ES-I3 (cell line): Measurements from ENCODE around the gene PPARG.

Experiments used
- H3K36me3 ChIP-seq: 2 replicates; pipeline ENCODE4 v1.6.1; 2013; ENCODE audit warnings: mild to moderate bottlenecking, low read length, control low read depth, moderate library complexity; ENCODE audit not compliant: insufficient read depth
- H3K4me1 ChIP-seq: 2 replicates; pipeline ENCODE4 v1.6.1; 2013; ENCODE audit warnings: mild to moderate bottlenecking, control low read depth, low read length; ENCODE audit not compliant: insufficient read depth
- H3K9ac ChIP-seq: 2 replicates; pipeline ENCODE4 v1.6.1; 2013; ENCODE audit warnings: low read depth, mild to moderate bottlenecking, low read length, moderate library complexity
- H3K9me3 ChIP-seq: 2 replicates; pipeline ENCODE4 v1.6.1; 2013; ENCODE audit warnings: mild to moderate bottlenecking, low read length, moderate library complexity; ENCODE audit not compliant: control insufficient read depth, insufficient read depth

Gene PPARG

GRCh38 chr3:12312010-12312409, 23.1 kb downstream of the PPARG start:
- Histone ChIP-seq H3K9ac (no peak overlapping the region), H3K4me1 (no peaks in the 10 kb centered on the region), H3K36me3 (no peaks in the 10 kb centered on the region), H3K9me3 (no peaks in the 10 kb centered on the region)

- Histone ChIP-seq H3K4me1 (no peaks in the 10 kb centered on the region), H3K36me3 (no peaks in the 10 kb centered on the region), H3K9ac (no peak overlapping the region), H3K9me3 (no peaks in the 10 kb centered on the region)
Measured at GRCh38 chr3:12313519-12313918, 24.6 kb downstream of the PPARG start.

DNA sequence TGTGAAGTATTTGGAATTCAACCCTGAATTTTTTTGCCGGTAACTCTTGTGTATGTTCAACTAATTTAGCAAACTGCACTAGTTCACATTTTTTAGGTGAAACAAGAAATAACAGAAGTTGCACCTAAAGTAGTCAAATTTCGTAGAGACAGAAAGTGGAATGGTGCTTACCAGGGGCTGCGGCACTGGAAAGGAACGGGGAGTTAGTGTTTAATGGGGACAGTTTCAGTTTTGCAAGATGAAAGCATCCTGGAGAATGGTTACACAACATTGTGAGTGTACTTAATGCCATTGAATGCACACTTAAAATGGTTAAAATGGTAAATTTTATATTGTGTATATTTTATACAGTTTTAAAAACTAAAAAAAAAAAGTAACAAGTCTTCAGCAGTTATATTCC, 27.4 kb downstream of the PPARG start:
- Histone ChIP-seq H3K36me3 (no peaks in the 10 kb centered on the region), H3K4me1 (no peaks in the 10 kb centered on the region), H3K9ac (no peak overlapping the region), H3K9me3 (no peaks in the 10 kb centered on the region)

- Histone ChIP-seq H3K9me3 (no peaks in the 10 kb centered on the region), H3K4me1 (no peaks in the 10 kb centered on the region), H3K9ac (no peak overlapping the region), H3K36me3 (no peaks in the 10 kb centered on the region)
Measured at GRCh38 chr3:12316729-12317351, 28.0 kb downstream of the PPARG start.

GRCh38 chr3:12317914-12318313, 29.0 kb downstream of the PPARG start:
- Histone ChIP-seq H3K36me3 (no peaks in the 10 kb centered on the region), H3K9me3 (no peaks in the 10 kb centered on the region; the same call in 1 of the 2 replicates), H3K4me1 (no peaks in the 10 kb centered on the region), H3K9ac (no peak overlapping the region)

DNA sequence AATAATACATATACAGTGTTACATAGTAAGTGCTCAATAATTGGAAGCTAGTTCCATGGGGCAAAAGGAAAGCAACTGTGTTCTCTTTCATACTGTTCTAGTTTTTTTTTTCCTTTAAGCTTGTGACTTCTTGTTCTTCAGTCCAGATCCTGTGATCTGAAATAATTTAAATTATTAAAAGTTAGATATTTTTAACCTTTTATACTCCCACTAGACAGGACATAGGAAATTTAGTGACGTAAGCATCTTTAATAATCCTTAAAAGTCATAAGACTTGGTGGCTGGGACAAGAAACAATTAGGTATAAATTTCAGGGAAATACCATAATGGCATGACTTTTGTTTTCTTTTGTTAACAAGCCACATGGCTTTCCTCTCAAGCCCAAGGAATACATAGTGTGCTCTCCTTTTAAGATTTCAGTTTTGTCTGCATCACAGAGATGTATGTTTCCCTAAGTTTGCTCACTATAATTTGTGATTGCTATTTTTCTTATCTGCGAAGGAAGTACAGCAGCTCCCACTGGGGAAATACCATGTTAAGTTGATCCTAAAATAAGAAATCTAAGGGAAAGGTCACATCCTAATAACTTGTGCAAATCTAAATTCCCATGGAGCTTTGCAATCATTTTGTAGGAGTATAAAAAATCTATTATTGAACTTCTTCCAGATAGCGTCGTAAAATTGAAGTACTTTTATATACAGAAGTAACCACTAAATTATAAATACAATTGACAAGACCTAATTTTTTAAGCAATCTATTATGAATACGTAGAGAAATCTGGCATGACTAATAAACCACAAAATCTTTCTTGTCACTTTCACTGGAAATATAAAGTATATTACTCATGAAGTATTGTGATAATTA, 30.1 kb downstream of the PPARG start:
- Histone ChIP-seq H3K4me1 (no peaks in the 10 kb centered on the region), H3K9ac (no peak overlapping the region), H3K9me3 (no peaks in the 10 kb centered on the region; the same call in 1 of the 2 replicates), H3K36me3 (no peaks in the 10 kb centered on the region)

DNA sequence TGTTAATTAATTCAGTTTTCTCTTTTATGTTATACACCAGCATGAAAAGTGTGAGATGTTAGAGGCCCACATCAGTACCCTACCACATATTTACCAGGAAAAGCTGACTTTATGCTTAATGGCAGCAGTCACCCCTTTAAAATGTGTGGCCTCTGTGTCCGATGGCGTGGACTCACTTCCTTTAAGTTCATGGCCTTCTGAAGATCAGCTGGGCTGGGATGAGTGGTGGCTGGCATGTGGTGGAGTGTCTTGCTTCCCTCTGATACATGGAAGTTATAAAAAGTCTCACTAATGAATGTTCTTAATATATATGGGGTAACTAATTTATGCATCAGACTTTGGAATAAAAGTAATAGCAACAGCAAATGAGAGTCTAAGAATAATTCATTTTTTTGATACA, 32.1 kb downstream of the PPARG start:
- H3K9me3 ChIP-seq = no peaks in the 10 kb centered on the region; the same call in 1 of the 2 replicates
- H3K4me1 ChIP-seq = no peaks in the 10 kb centered on the region
- H3K9ac ChIP-seq = no peak overlapping the region
- H3K36me3 ChIP-seq = no peaks in the 10 kb centered on the region

DNA sequence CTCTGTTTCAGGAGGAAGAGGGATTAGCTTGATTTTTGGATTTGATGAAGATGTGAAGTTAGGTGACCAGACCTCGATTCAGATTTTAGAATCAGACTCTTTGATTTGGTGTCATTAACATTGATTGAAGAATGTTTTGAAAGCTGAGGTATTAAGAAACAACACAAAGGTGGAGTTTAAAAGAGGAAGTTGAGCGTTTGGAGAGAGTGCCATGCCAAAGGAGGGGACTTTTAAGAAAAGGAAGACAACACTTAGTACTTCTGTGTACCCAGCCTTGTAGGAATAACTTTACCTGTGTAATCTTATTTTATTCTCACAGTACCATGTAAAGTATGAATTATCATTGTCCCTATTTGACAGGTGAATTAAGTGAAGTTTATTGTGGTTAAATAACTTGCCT, 34.4 kb downstream of the PPARG start:
- Histone ChIP-seq H3K4me1 (no peaks in the 10 kb centered on the region), H3K9ac (no peak overlapping the region), H3K9me3 (no peaks in the 10 kb centered on the region; the same call in 1 of the 2 replicates), H3K36me3 (no peaks in the 10 kb centered on the region)

- no peak overlapping the region for H3K9ac ChIP-seq
- no peaks in the 10 kb centered on the region for H3K36me3 ChIP-seq
Measured at GRCh38 chr3:12325586-12326515, 37.0 kb downstream of the PPARG start.

DNA sequence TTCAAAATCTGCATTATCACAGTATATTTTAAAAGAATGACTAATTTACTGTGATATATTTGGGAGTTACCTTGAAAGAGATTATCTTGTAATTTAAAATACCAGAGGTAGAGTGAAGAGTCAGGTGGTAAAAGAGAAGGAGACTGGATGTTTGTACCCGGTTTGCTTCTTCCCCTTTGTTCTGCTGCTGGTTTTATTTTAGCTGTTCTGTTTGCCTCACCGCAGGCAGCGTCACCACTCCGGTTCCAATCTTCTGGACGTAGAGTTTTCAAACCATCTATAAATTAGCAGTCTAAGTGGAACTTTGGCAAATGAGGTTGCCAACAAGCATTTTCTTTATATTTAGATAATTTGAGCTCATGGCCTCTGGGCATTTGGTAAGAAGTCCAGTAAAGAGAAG, 38.2 kb downstream of the PPARG start:
- H3K36me3 ChIP-seq = no peaks in the 10 kb centered on the region
- H3K9me3 ChIP-seq = no peaks in the 10 kb centered on the region; the same call in 1 of the 2 replicates
- H3K4me1 ChIP-seq = 0 out of 2 replicates have a peak, but pooled peaks cover 4% of the 10 kb centered on the region
- H3K9ac ChIP-seq = no peak overlapping the region

More at GRCh38 chr3:12325586-12326515, 37.0 kb downstream of the PPARG start:
- no peaks in the 10 kb centered on the region for H3K4me1 ChIP-seq
- H3K9me3 ChIP-seq = no peaks in the 10 kb centered on the region; the same call in 1 of the 2 replicates

GRCh38 chr3:12328132-12328836, 39.4 kb downstream of the PPARG start:
- Histone ChIP-seq H3K9me3 (no peaks in the 10 kb centered on the region), H3K4me1 (0 out of 2 replicates have a peak, but pooled peaks cover 4% of the 10 kb centered on the region), H3K36me3 (no peaks in the 10 kb centered on the region), H3K9ac (no peak overlapping the region)

DNA sequence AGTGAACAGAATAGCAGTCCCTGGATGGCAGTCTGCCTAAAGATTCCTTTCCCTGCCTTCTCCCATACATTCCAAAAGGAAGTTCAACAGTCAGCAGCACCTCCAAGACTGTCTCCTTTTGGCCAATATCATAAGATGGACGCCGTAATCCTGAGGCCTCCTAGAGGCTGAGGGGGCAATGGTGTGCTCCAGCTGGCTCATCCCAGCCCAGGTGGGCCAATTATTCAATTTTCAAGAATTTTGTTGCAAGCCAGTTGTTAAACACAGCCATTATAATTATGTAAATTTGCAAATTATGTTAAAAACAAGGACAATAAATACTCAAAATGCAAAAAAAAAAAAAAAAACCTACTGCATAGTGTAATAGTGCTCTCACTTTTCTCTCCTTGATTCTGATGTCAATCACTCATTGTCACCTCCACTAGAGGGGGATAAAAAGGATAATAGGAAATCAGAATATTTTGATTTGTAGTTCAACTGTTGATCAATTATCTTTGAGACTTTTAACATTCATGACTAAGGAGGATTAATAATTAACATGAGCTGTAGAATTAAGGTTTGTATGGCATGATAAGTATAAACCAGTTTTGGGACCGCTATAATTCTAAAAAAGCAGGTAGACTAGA, 40.1 kb downstream of the PPARG start:
- no peak overlapping the region for H3K9ac ChIP-seq
- 0 out of 2 replicates have a peak, but pooled peaks cover 4% of the 10 kb centered on the region for H3K4me1 ChIP-seq
- H3K9me3 ChIP-seq = no peaks in the 10 kb centered on the region
- no peaks in the 10 kb centered on the region for H3K36me3 ChIP-seq

- Histone ChIP-seq H3K36me3 (no peaks in the 10 kb centered on the region), H3K9ac (no peak overlapping the region), H3K4me1 (0 out of 2 replicates have a peak, but pooled peaks cover 4% of the 10 kb centered on the region), H3K9me3 (no peaks in the 10 kb centered on the region)
Measured at GRCh38 chr3:12334786-12335185, 45.9 kb downstream of the PPARG start.
